IPS-18a (cell line): Measurements from ENCODE around the gene BDKRB2.

Source experiments
- H3K27ac ChIP-seq: one replicate; pipeline ENCODE4 v1.5.1; 2013; ENCODE audit warnings: low read length
- H3K27me3 ChIP-seq: one replicate; pipeline ENCODE4 v1.6.1; 2013; ENCODE audit warnings: mild to moderate bottlenecking, low read length; ENCODE audit not compliant: control insufficient read depth, insufficient read depth
- H3K36me3 ChIP-seq: one replicate; pipeline ENCODE4 v1.6.1; 2013; ENCODE audit warnings: low read depth, low read length; ENCODE audit not compliant: control insufficient read depth
- H3K4me1 ChIP-seq: one replicate; pipeline ENCODE4 v1.6.1; 2013; ENCODE audit warnings: low read depth, low read length; ENCODE audit not compliant: control insufficient read depth
- H3K4me3 ChIP-seq: one replicate; pipeline ENCODE4 v1.5.1; 2013; ENCODE audit warnings: low read length
- H3K9ac ChIP-seq: one replicate; pipeline ENCODE4 v1.6.1; 2013; ENCODE audit warnings: mild to moderate bottlenecking, low read length, moderate library complexity
- H3K9me3 ChIP-seq: one replicate; pipeline ENCODE4 v1.6.1; 2013; ENCODE audit warnings: low read depth, low read length; ENCODE audit not compliant: control insufficient read depth

BDKRB2 gene

DNA sequence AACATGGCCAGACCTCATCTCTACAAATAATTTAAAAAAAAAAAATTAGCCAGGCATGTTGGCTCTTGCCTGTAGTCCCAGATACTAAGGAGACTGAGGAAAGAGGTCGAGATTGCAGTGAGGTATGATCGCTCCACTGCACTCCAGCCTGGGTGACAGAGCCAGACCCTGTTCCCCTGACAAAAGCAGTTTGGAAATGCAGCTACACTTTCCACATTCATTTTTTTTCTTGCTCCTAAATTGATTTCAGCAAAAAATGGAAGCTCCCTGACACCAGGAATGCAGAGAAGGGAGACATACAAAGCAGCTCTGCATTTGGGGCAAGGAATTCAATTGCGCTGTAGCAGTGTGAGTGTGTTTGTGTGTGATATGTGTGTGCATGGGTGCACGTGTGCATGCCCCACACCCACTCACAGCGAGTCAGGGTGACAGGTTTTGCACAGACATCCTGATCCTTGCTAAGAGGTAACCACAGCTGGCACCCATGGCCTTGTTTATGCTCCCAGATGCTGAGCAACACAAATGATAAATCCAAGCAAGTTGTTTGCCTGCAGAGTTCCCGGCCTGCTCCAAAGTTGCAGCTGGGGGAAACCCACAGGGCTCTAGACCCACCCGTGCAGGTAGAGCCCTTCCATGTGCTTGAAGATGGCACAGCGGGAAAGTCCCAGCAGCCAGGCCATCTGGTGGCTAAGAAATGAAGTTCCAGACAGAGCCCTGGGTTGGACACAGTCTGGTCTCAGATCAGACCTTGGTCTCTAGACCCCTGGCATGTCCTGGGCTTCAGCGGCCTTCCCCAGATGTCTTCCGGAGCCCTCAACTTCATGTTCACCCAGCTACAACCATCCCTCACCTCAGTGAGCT is 25.9 kb upstream of the BDKRB2 start:
- H3K9ac ChIP-seq, result no peak overlapping the region
- H3K4me3 ChIP-seq, result no peak overlapping the region
- H3K4me1 ChIP-seq, result peaks cover 4% of the 10 kb centered on the region
- no peaks in the 10 kb centered on the region for H3K27me3 ChIP-seq
- no peaks in the 10 kb centered on the region for H3K36me3 ChIP-seq
- no peak overlapping the region for H3K27ac ChIP-seq
- no peaks in the 10 kb centered on the region for H3K9me3 ChIP-seq

DNA sequence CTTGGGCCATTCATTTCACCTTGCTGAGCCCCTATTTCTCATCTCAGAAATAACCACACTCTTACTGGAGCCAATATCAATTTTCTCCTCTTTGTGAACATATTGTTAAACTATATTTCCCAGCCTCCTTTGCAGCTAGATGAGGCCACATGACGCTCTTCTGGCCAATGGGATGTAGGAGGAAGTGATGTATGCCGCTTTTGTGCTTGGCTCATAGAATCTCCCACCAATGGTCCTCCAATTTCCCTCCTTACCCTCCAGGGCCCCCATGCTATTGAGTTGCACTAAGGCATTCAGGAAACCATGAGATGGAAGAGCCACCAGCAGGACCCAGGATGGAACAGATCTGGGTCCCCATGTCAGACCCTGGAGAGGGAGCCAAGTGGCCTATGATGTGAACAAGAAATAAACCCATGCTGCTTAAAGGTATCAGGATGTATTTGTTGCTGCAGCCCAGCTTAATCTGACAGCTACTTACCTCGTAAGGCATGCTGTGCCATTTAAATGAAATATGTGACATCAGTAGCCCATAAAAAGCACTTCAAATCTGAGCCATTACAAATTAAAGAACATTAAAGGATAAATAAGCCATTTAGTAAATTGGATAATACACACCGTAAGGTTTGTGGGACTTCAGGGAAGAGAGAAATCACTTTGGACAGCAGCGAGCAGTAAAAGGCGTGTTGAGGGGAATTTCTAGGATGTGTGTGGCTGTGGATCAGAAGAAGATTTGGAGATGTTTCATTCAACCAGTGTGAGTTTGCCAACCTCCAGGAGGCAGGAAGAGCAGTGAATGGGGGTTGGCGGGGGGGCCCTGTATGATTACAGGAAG is 24.4 kb upstream of the BDKRB2 start:
- Histone ChIP-seq H3K9ac (no peak overlapping the region), H3K4me1 (peaks cover 4% of the 10 kb centered on the region), H3K4me3 (no peak overlapping the region), H3K27ac (no peak overlapping the region), H3K9me3 (no peaks in the 10 kb centered on the region), H3K36me3 (no peaks in the 10 kb centered on the region), H3K27me3 (no peaks in the 10 kb centered on the region)

DNA sequence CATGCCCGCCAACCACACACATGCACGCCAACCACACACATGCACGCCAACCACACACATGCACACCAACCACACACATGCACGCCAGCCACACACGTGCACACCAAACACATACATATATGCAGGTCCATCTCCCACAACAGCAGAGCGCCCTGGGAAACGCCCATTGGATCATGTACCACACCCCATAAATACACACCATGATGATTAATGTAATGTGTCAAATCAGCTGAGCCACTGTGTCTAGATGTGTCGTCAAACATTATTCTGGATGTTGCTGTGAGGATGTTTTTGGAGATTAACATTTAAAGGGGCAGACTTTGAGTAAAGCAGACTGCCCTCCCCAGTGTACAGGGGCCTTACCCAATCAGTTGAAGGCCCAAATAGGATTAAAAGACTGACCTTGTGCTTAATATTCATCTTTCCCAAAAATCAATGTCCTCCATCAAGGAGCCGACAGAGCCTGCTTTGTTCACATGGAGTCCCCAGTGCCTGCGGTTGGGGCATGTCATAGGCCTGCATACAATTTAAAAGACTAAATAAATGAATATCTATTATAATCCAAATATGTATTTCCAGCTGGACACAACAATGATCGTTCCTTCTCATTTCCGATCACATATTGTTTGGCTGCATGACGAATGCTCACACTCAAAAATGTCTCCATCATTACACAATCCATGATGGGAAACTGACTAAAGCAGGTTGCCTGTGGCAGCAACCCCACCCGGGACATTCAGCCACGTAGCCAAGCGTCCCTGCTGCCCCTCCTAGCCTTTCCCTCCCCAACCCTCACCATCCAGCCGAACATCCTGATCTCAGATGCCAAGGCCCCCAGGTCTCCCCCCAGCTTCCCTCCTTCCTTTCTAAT is 23.2 kb upstream of the BDKRB2 start:
- H3K4me3 ChIP-seq, result no peak overlapping the region
- H3K4me1 ChIP-seq, result peaks cover 4% of the 10 kb centered on the region
- no peaks in the 10 kb centered on the region for H3K36me3 ChIP-seq
- no peaks in the 10 kb centered on the region for H3K9me3 ChIP-seq
- H3K27me3 ChIP-seq, result no peaks in the 10 kb centered on the region
- H3K9ac ChIP-seq, result no peak overlapping the region
- H3K27ac ChIP-seq, result no peak overlapping the region

DNA sequence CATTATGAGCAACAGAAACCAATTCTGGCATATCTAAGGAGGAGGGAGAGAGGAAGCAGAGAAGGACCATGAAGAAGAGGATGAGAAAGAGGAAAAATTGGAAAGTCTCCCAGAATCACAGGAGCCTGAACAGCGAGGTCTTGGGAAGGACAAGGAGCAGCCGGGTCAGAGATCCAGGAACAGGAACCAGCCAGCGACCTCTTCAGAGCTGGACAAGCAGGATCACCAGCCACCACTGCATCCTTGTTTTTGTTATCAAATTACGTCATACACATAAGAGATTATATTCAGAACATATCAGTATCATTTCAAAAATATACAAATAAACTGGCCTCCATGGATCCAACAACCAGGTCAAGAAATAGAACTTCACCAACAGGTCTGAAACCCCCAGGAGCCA is 22.1 kb upstream of the BDKRB2 start:
- Histone ChIP-seq H3K4me3 (no peak overlapping the region), H3K9ac (no peak overlapping the region), H3K27ac (no peak overlapping the region), H3K9me3 (no peaks in the 10 kb centered on the region), H3K27me3 (no peaks in the 10 kb centered on the region), H3K36me3 (no peaks in the 10 kb centered on the region), H3K4me1 (peaks cover 4% of the 10 kb centered on the region)

DNA sequence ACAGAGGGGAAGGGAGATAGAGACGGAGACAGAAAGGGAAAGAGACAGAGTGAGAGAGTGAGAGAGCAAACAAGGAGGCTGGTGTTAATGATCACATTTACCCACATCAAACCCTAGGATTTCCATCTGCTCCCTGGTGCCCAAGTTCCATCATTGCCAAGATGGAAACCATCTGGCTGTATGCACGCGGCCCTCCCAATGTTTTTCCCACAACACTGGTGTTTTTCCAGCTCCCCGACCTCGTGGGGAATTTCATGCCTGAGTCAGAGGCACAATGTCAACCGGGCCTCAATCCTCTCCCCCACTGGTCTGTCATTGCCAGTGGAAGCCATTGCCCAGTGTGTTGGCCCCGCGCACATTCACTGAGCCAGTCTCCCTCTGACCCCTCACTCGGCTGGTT is 19.9 kb upstream of the BDKRB2 start:
- Histone ChIP-seq H3K9me3 (no peaks in the 10 kb centered on the region), H3K36me3 (no peaks in the 10 kb centered on the region), H3K4me1 (no peaks in the 10 kb centered on the region), H3K27me3 (no peaks in the 10 kb centered on the region), H3K4me3 (no peak overlapping the region), H3K9ac (no peak overlapping the region), H3K27ac (no peak overlapping the region)

DNA sequence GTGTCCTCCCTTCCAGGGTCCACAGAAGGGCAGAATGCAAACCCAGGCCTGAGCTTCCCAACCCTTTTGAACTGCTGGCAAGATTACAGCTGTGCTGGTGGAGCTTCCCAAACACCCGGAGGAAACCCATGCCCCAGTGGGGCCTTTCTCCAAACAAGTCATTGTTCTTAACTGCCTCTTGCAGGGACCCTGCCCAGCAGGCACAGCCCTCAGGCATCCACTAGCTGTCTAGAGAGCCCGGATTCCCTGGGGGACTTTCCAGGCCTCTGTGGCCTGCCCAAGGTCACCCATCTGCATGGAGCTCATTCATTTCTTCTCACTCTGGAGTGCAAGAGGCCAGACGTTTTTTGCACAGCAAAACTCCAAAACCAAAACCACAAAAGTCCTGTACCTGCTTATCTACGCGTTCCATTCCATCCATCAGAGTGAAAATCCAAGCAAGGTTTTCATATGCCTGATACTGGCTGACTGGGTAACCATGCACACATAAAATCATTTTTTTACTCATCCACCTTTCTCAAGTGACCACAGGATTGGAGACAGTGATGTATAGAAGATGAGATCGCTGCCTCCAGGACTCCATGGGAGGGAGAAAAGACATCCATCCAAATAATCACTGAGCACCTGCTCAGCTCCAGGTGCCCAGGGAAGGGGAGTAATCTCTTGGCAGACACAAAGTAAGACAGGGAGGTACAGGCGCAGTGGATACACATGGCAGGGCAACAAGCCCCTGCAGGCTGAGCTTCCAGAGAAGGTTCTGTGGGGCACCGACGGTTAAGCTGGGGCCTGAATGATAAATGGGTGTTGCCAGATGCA is 17.2 kb upstream of the BDKRB2 start:
- Histone ChIP-seq H3K27ac (no peak overlapping the region), H3K27me3 (no peaks in the 10 kb centered on the region), H3K9me3 (no peaks in the 10 kb centered on the region), H3K36me3 (no peaks in the 10 kb centered on the region), H3K9ac (no peak overlapping the region), H3K4me1 (peaks cover 11% of the 10 kb centered on the region), H3K4me3 (no peak overlapping the region)

DNA sequence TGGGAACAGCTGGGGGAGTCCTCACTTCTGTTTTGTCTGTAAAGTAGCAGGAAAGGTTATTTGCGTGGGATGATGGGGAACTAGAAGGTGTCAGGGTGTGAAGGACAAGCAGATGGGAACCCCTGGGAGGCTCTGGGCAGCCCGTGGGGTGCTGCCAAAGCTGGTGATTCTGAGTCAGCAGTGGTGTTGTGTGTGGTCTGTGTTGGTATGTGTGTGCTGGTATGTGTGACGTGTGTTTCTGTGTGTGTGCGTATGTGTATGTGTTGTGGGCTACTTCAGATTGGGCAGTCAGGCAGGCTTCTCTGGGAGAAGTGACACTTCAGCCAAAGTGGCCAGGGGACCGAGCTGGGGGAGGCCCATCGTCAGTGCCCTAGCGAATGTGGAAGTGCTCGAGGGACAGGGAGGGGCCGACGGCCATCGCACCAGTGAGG is 15.3 kb upstream of the BDKRB2 start:
- no peak overlapping the region for H3K27ac ChIP-seq
- H3K9ac ChIP-seq, result no peak overlapping the region
- no peak overlapping the region for H3K4me3 ChIP-seq
- peaks cover 19% of the 10 kb centered on the region for H3K4me1 ChIP-seq
- H3K36me3 ChIP-seq, result no peaks in the 10 kb centered on the region
- no peaks in the 10 kb centered on the region for H3K27me3 ChIP-seq
- H3K9me3 ChIP-seq, result no peaks in the 10 kb centered on the region

DNA sequence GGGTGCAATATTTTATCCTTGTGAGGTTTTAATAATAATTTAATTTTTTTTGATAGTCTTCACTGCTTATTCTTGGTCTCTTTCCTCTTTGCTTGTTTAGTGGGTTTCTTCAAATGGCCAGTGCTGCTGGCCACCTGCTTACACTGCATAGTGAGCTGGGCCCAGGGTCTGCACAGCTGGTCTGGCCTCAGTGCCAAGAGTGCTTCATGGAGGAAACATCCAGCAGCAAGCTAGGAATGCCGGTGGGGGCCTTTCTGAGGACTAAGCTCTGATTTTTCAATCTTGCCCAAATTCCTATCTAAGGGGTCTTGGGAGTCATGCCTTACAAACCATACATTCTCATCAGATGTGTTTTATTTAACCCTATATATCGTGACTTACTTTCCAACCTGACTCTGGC is 13.3 kb upstream of the BDKRB2 start:
- Histone ChIP-seq H3K9ac (no peak overlapping the region), H3K27ac (no peak overlapping the region), H3K4me1 (peaks cover 19% of the 10 kb centered on the region), H3K9me3 (no peaks in the 10 kb centered on the region), H3K4me3 (no peak overlapping the region), H3K27me3 (no peaks in the 10 kb centered on the region), H3K36me3 (no peaks in the 10 kb centered on the region)

DNA sequence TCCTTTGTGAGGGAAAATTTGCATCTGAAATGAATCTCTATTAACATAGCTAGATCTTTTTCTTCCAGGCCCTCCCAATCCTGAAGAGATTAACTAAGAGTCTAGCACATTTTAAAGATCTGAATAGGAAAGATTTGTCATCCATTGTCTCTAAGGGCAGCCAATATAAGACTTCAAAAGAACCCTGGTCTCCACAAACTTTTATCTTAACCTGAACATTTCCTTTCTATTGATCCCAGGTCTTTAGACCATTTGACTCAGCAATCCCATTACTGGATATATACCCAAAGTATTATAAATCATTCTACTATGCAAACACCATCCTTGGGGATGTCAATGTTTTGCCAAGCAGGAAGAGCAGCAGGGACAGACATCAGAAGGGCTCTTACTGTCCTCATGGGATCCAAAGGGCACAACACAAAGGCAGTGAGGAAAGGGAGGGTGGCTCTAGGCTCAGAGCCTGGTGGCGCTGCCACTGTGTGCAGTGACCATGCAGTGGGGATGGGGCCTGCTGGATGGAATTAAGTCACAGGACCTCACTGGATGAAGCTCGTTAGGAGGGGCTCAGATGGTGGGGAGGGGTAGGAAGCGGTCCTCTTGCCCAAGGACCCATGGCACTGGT is 12.7 kb upstream of the BDKRB2 start:
- Histone ChIP-seq H3K27me3 (no peaks in the 10 kb centered on the region), H3K4me1 (peaks cover 19% of the 10 kb centered on the region), H3K9ac (no peak overlapping the region), H3K27ac (no peak overlapping the region), H3K9me3 (no peaks in the 10 kb centered on the region), H3K4me3 (no peak overlapping the region), H3K36me3 (no peaks in the 10 kb centered on the region)

DNA sequence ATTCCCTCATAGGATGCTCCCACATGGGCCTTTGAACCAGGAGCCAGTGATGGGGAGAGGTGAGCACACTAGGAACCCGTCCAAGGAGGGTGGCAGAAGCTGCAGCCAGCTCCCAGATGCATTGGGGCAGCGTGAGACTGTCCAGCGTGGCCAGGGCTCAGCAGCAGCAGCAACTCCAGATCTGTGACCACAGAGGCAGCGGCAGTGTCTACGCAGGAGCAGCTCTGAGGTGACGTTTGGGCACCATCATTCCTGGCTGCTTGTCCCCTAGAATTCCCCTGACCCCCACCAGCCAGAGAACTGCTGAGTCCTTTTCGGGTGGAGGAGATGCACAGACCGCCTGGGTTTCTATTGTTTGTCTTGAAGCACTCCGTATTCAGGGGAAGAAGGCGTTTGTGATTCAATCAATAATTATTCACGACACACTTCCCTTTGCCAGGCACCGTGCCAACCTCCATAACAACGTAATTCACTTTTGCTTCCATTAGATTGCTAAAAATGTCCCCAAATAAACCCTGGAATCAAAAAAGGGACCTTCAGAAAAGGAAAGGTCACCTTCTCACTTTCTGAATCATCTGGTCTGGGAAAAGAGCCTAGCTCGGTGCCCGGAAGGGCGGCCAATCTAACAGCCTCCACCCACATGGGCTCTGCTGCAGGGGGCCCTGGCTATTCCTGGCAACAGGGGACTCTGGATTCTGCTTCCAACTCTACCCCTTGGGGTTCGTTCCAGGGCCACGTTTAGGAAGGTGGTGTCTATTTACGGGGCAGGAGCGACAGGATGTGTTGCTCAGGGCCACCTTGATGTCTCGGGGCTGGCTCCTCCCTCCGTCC is 11.4 kb upstream of the BDKRB2 start:
- no peak overlapping the region for H3K9ac ChIP-seq
- H3K27ac ChIP-seq, result no peak overlapping the region
- no peaks in the 10 kb centered on the region for H3K36me3 ChIP-seq
- no peak overlapping the region for H3K4me3 ChIP-seq
- no peaks in the 10 kb centered on the region for H3K9me3 ChIP-seq
- no peaks in the 10 kb centered on the region for H3K27me3 ChIP-seq
- H3K4me1 ChIP-seq, result peaks cover 19% of the 10 kb centered on the region
